Progenitor cell of endocrine pancreas (in vitro differentiated cells): ENCODE measurements around the gene EPPIN. TPM values are rescaled to one million over a fixed set of nuclear protein-coding genes. Genes with fewer than 3 reads are reported as not detected.

ENCODE experiments used
- DNase-seq: peaks from one replicate; pipeline ENCODE4 v3.0.0; 2021; ENCODE audit warnings: low spot score; ENCODE audit not compliant: unreplicated experiment
- H3K27ac Mint-ChIP-seq: 2 replicates; pipeline ENCODE4 v1.8.0; 2021; ENCODE audit warnings: mild to moderate bottlenecking, moderate library complexity, mixed read lengths
- H3K27me3 Mint-ChIP-seq: 2 replicates; pipeline ENCODE4 v1.8.0; 2021; ENCODE audit warnings: mixed read lengths
- H3K36me3 Mint-ChIP-seq: 2 replicates; pipeline ENCODE4 v1.8.0; 2022; ENCODE audit warnings: mixed read lengths; ENCODE audit not compliant: insufficient read depth
- H3K4me1 Mint-ChIP-seq: 2 replicates; pipeline ENCODE4 v1.8.0; 2021; ENCODE audit warnings: low read depth, mixed read lengths
- H3K4me3 Mint-ChIP-seq: 2 replicates; pipeline ENCODE4 v1.8.0; 2021; ENCODE audit warnings: low read depth, mild to moderate bottlenecking, moderate library complexity, mixed read lengths
- H3K9me3 Mint-ChIP-seq: 2 replicates; pipeline ENCODE4 v1.8.0; 2021; ENCODE audit warnings: low read depth, mixed read lengths
- CTCF ChIP-seq: fragments of 200-600 bp; sonication (generic); IDR thresholded peaks from one replicate; pipeline ENCODE4 v1.5.0; 2021; ENCODE audit warnings: antibody characterized with exemption, mild to moderate bottlenecking; ENCODE audit not compliant: unreplicated experiment
- total RNA-seq: library from RNA; stranded (reverse); gene quantifications from 2 replicates; pipeline ENCODE4 v1.2.1, GENCODE V29; 2021

EPPIN gene
- total RNA-seq, 1 donor from 2014 or later, result not detected

DNA sequence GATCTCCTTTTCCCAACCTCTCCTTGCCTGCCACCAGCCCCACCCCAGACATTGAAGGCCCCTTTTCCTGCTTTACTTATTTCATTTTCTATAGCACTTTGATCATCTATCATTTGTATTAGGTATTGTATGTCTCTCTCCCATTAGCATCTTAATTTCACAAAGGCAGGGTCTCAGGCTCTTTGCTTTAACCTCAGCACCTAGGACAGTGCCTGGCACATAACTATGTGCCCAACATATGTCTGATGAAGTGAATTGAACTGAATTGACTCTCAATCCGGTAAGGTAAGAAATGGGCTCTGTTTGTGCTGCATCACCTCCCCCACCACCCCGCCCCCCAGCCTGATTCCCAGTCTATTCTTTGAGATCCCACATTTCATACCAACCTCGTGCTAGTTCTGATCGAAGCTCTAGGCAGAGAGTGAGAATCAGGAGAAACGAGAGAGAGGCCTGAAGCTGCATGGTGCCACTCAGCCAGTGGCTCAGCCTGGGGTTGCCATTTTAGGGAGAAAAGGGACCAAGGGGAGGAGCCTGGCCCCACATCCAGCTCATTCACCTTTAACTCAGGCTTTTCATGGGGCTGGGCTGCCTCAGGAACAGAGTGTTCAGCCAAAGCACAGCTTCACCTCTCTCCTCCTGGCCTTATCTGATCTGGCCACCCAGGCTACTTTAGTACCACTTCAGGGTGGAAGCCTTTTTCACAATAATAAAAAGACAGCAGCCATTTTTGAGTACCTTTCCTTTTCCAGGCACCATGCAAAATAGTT lies 31.9 kb downstream of the EPPIN start, which contains the start of gene SPINT3:
TSS of gene SPINT3 (minus strand) at position 476 of the 767 bp plus-strand sequence. CDS start at position 462, 14 bp downstream.
- Mint-ChIP-seq H3K4me3 (no peak within 1 kb of the TSS), H3K27ac (no peak within 1 kb of the TSS), H3K4me1 (no peaks in the 10 kb centered on the region), H3K9me3 (no peaks in the 10 kb centered on the region), H3K36me3 (no peaks in the 10 kb centered on the region), H3K27me3 (peaks cover 47% of the 10 kb centered on the region)
- DNase-seq, result no peak
- no peak for TF ChIP-seq CTCF

DNA sequence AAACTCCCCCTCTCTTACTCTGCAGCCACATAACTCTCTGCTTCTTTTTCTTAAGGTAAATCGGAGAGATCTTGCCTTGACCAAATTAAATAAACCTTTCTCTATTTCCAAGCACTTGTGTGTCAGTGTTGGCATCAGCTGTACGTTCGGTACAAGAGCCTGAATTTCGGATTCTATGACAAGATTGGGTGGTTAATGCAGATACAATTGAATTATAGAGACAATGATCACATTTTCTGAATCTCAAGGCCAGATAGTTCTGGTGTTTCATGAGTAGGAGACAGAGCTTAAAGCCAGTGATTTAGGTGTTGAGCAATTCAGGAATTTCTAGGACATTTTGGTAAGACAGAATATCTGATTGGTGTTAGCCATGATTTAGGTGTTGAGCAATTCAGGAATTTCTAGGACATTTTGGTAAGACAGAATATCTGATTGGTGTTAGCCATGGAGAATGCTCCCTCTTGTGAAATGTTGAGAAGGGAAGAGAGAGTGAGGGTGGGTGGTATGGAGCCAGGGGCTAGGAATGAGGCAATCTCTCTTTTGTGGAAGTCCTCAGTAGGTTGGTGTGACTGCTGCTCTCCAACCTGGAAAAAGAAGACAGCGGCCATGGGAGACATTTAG lies 36.8 kb downstream of the EPPIN start:
- DNase-seq, result no peak
- H3K27ac Mint-ChIP-seq, result no peak overlapping the region
- no peaks in the 10 kb centered on the region for H3K4me1 Mint-ChIP-seq
- H3K4me3 Mint-ChIP-seq, result no peak overlapping the region
- no peaks in the 10 kb centered on the region for H3K36me3 Mint-ChIP-seq
- no peaks in the 10 kb centered on the region for H3K9me3 Mint-ChIP-seq
- peaks cover 66% of the 10 kb centered on the region for H3K27me3 Mint-ChIP-seq
- TF ChIP-seq CTCF, result no peak

- DNase-seq, result no peak
- H3K36me3 Mint-ChIP-seq, result no peaks in the 10 kb centered on the region
- no peaks in the 10 kb centered on the region for H3K4me1 Mint-ChIP-seq
- TF ChIP-seq CTCF, result no peak
- no peak overlapping the region for H3K4me3 Mint-ChIP-seq
- H3K9me3 Mint-ChIP-seq, result no peaks in the 10 kb centered on the region
- no peak overlapping the region for H3K27ac Mint-ChIP-seq
- peaks cover 60% of the 10 kb centered on the region for H3K27me3 Mint-ChIP-seq
These were observed 38.1 kb downstream of the EPPIN start for GRCh38 chr20:45509091-45509490.

- no peaks in the 10 kb centered on the region for H3K4me1 Mint-ChIP-seq
- no peak for DNase-seq
- TF ChIP-seq CTCF, result no peak
- peaks cover 56% of the 10 kb centered on the region for H3K27me3 Mint-ChIP-seq
- no peak overlapping the region for H3K4me3 Mint-ChIP-seq
- no peaks in the 10 kb centered on the region for H3K36me3 Mint-ChIP-seq
- H3K27ac Mint-ChIP-seq, result no peak overlapping the region
- no peaks in the 10 kb centered on the region for H3K9me3 Mint-ChIP-seq
These were observed 38.9 kb downstream of the EPPIN start for GRCh38 chr20:45508068-45508886.
